Fibroblast of the conjunctiva (primary cell): ENCODE measurements around the gene PBX3.

Experiments used
- DNase-seq: peaks from one replicate; pipeline ENCODE4 v3.0.0-alpha.2; 2010; ENCODE audit warnings: low read depth

PBX3 gene

GRCh38 chr9:125997196-125997823 is 250.1 kb downstream of the PBX3 start:
- no peak for DNase-seq

GRCh38 chr9:125998837-125999503 is 251.8 kb downstream of the PBX3 start:
- DNase-seq, result no peak

DNA sequence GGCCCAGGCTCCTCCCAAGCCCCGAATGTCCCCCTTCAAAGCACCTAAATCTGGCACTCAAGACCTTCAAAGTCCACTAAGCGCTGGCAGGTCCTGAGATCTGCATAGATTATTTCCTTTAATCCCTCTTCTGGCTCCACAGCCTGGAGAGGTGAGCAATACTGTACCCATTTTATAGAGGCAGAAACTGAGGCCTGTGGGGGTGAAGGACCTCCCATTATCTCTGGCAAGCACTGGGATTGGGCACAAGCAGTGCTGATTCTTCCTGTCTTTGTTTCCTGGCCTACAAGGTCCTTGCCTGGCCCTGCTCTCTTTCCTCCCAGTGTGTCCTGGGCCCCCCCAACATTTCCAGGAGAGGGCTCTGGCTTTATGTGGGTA is 252.3 kb downstream of the PBX3 start:
- DNase-seq, result no peak

GRCh38 chr9:126000256-126000655 is 253.1 kb downstream of the PBX3 start:
- DNase-seq, result no peak

- DNase-seq, result no peak
These were observed 253.8 kb downstream of the PBX3 start for GRCh38 chr9:126000731-126001580.

GRCh38 chr9:126001581-126002225 is 254.5 kb downstream of the PBX3 start:
- no peak for DNase-seq

DNA sequence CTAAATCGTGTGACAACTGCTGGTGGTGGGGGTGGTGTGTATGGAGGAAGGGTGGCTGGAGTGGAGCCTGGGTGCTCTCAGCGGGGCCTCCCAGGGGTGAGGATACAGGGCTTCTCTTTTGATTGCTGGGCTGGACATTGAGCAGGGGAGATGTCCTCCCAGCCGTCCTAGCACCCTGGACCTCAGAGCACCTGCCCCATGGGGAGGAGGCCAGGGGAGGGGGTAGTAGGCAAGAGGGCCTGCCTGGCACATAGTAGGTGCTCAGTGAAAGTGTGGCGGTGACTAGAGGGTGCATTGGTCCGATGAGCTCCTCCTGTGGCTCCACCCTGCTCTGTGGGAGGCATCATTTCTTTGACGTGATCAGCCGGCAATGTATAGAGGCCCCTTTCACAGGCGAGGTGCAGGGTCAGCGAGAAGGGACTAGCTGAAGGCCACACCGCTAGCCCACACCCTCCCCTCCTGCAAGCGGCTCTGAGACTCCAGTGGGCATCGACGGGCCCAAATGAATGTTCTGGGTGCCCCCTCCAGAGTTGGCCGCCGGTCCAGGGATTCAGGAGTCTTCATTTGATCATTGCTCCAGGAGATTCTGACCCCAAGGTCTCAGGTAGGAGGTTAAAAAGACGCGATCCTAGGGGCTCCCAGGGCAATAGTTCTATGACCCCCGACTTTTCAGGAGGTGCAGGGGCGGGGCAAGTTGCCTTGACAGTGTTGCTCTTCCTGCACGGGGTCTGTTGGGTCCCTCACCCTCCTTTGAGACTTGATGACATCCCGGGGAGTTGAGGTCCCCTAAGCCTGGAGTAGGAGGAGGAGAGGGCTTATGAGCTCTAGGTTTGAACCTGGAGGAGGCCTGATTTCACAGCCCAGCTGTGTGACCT is 255.5 kb downstream of the PBX3 start:
- DNase-seq, result no peak

GRCh38 chr9:126009047-126009446 is 261.9 kb downstream of the PBX3 start:
- DNase-seq, result no peak

GRCh38 chr9:126014726-126015125 is 267.6 kb downstream of the PBX3 start:
- DNase-seq, result no peak

- no peak for DNase-seq
These were observed 268.3 kb downstream of the PBX3 start for GRCh38 chr9:126015424-126015823.

DNA sequence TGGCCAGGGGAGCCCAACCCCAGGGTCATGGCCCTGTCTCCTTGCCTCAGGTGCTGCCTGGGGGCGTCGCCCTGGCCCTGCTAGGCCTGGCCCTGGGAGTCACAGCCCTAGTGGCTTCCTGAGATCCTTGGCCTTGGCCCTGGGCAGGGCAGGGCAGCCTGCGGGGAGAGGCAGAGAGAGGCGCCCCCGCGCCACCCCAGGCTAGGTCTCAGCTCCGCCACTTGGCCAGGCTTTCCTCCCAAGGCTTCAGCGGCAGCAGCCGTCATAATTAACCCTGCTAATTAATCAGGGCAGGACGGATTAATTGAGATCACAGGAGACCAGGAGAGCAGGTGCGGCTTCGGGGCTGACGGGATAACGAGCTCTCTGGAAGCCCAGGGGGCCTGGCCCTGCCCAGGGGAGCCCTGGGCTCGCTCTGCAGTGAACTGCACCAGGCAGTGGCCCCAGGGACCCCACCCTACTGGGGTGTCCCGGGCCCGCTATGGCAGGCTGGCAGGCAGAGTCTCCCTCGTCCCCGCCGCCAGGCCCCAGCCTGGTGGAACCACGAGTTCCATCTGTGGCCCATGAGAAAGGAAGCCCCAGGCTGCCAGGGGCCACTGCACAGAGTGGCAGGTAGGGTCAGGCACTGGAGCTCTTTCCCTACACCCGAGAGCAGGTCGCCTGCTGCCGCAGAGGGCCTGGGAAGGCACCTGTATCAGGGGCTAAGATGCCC is 269.6 kb downstream of the PBX3 start:
- DNase-seq, result no peak
